ENCODE measurements around the gene NUP42. TPM values are rescaled to one million over a fixed set of nuclear protein-coding genes. Genes with fewer than 3 reads are reported as not detected.
A peak's percentile ranks its signal among the peaks of the same experiment; 100 is the strongest.
"Not testable (repeated sequence)": the region's sequence is repeated elsewhere in the genome, so short reads cannot be mapped to it uniquely, and the experiment has no call there.

NUP42 gene
- total RNA-seq, 1 donor from 2014 or later: 19.7 TPM

DNA sequence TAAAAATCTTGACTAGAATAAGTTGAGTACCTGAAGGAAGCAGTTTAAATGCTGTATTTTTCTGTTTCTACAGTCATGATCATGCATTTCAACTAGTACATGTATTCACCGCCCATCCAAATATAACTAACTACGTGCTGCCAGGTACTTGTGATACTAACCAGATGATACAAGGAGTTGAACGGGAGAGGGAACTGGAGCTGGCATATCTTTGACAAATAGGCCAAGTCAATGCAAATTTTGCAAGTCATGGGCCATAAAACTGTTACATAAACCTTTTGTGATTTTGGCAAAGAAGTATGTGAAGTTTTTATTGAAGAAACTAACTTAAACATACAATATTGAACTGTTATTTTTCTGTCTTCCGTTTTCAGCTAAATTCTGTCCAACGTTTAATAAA lies 14.5 kb downstream of the NUP42 start:
- intact Hi-C loops (cut with DNase I): loop anchor here (5.0 kb wide), 1 partner anchor 51 kb away; the partner anchor contains the start of gene GPNMB
- DNase-seq: no peak
- ATAC-seq (ENCODE audit: poor library complexity): peak; percentile 87

DNA sequence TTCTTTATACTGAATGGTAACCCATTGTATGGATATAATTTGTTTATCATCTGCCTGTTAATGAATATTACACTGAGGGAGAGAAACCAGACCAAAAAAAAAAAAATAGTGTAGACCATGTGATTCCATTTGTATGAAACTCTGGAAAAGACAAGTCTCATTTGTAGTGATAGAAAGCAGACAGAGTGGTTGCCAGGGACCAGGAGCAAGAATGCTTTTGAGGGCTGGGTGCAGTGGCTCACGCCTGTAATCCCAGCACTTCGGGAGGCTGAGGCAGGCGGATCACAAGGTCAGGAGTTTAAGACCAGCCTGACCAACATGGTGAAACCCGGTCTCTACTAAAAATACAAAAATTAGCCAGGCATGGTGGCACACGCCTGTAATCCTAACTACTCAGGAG lies 15.9 kb downstream of the NUP42 start:
- ATAC-seq (ENCODE audit: poor library complexity); DNase-seq: not testable (repeated sequence)
- intact Hi-C loops (cut with DNase I): loop anchor here (5.0 kb wide), 1 partner anchor 50 kb away; the partner anchor contains the start of gene GPNMB

DNA sequence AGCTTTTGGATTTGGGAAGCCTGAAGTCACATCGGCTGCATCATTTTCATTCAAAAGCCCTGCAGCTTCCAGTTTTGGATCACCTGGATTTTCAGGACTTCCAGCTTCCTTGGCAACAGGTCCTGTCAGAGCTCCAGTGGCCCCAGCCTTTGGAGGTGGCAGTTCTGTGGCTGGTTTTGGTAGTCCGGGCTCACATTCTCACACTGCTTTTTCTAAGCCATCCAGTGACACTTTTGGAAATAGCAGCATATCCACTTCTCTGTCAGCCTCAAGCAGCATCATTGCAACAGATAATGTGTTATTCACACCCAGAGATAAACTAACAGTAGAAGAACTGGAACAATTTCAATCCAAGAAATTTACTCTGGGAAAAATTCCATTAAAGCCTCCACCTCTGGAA lies 18.5 kb downstream of the NUP42 start:
- intact Hi-C loops (cut with DNase I): no loop called here
- DNase-seq (no peak), ATAC-seq (ENCODE audit: poor library complexity) (peak; percentile 27)

DNA sequence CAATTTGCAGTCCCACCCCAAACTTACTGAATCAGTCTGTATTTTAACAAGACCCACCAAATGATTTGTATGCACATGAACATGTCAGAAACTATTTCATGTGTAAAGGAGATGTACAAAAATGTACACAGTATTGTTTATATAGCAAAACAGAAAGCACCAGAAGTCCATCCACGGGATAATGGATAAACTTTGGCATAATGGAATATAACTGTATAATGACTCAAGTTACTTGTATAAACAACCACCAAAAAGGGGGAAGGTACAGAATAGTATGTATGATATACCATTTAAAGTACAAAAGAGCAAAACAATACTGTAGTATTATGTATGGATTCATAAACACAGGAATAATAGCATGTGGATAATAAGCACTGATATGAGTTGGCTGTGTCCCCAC lies 22.4 kb downstream of the NUP42 start:
- intact Hi-C loops (cut with DNase I): no loop called here
- no peak for DNase-seq
- no peak for ATAC-seq (ENCODE audit: poor library complexity)

DNA sequence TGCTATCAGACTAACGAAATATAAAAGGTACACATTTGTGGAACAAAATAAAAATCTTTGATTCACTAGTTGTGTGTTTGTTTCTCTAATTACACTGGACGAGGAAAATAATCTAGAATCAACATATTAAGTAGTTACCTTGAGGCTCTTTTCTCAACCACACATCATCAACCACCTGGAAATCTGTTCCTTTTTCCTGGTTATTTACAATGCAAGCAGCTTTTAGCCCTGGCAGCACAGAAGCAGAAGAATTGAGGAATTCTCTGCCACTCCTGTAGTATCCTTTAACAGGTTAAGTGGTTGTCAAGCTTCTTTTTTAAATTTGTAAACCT lies 23.7 kb downstream of the NUP42 start:
- intact Hi-C loops (cut with DNase I): no loop called here

DNA sequence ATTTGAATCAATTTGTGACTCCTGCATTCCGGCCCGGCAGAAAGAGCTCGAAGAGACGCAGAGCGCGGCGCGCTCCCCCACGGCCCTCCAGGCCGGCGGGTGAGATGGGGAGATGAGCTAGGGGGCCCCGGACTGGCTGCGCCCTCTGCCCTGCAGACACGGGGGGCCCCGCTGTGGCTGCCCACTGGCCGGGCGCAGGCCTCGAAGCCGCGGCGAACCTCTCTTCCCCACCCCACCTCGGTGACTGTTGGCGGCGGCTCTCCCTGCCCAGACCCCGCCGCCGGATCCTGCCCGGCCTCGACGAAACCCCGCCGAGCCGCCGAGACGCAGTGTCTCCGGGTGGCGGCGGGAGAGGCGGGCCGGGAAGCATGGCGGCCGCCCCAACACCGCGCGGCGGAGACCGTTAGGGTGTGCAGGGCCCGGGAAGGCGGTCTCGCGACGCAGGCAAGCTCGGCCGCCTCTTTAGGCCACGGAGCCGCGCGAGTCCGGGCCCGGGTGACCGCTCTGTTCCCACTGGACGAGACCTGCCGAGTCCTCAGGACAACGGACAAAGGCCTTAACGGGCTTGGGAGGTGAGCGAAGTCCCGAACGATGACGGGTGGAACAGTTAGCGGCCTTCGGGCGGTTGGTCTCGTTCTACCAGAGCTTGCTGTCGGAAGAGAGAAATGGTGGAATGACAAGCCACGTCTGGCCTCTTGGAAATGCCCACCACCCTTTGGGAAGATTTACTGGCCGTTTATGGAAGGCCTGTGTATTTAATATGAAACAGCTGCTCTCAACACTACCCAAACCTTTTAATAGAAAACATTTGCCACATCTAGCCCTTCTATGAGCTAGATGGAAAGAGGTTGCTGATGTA lies 24.3 kb downstream of the NUP42 start:
- intact Hi-C loops (cut with DNase I): no loop called here
- DNase-seq: peak; percentile 47
- peak; percentile 70 for ATAC-seq (ENCODE audit: poor library complexity)

More for the DNA sequence above, 23.7 kb downstream of the NUP42 start:
- no peak for DNase-seq
- no peak for ATAC-seq (ENCODE audit: poor library complexity)

DNA sequence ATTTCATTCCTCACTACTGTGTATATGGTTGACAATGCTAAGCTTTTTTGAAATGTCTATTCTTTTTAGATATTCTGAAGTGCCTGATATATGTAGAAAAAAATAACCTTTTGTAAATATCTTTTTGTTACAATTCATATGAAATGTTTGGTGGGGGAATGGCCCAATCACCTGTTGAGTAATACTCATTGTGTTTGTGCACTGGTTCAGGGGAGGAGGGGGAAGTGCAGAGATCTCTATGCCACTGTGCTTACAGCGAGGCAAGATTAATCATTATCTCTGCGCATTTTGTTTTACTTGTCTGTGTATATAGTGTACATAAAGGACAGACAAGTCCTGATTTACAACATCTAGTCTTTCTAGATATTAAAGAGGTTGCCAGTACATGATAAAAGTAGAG lies 25.2 kb downstream of the NUP42 start:
- intact Hi-C loops (cut with DNase I): no loop called here
- no peak for DNase-seq
- no peak for ATAC-seq (ENCODE audit: poor library complexity)

DNA sequence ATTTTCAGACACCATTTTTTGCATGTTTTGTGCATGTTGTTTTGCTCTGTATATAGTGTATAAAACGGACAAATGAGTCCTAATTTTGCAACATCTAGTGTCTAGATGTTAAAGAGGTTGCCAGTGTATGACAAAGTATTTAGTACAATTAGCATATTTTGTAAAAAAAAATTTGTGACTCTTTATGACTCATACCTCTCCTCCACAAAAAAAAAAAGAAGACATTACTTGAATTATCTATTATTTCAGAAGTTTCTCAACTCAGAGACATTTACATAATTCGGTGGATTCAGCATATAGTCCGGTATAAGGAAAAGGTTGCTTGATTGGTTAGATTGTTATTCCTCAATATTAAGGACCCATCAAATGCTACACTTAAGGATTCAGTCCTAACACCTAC lies 26.0 kb downstream of the NUP42 start:
- intact Hi-C loops (cut with DNase I): no loop called here
- ATAC-seq (ENCODE audit: poor library complexity) (no peak), DNase-seq (no peak)

DNA sequence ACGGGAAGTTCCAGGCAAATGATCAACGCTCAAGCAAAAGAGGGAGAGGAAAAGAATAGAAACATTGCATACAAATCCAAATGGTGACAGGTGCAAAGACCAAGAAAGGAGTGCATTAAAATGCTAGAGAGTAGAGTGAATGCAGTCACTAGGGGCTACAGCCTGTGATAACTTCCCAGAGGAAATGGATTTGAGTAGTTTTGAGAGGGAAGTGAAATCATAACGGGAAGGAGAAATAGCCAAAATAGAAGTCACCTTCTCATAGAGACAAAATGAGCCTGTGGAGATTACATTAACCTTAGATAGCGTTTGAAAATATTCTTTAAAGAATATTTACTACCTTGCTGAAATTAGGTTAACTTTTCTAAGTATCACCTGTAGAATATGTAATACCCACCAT lies 26.5 kb downstream of the NUP42 start:
- ATAC-seq (ENCODE audit: poor library complexity): no peak
- no peak for DNase-seq
- intact Hi-C loops (cut with DNase I): no loop called here

DNA sequence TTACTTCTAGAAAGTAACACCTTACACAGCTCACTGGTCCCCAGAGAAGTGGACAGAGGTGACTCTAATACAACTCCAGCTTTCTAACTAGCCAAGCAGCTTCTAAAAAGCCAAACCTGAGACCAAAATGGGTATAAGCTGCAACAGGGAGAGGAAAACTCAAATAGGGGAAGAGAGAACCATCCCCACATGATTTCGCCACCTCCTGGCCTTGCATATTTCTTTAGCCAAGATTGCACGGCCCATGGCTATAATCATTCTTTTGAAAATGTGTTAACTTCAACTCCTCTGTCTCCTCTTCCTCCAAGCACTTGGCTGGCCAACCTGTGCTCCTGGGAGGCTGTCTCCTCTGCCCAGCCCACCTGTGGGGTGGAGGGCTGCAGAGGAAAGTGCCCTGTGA lies 28.7 kb downstream of the NUP42 start:
- DNase-seq (no peak), ATAC-seq (ENCODE audit: poor library complexity) (no peak)
- intact Hi-C loops (cut with DNase I): no loop called here

DNA sequence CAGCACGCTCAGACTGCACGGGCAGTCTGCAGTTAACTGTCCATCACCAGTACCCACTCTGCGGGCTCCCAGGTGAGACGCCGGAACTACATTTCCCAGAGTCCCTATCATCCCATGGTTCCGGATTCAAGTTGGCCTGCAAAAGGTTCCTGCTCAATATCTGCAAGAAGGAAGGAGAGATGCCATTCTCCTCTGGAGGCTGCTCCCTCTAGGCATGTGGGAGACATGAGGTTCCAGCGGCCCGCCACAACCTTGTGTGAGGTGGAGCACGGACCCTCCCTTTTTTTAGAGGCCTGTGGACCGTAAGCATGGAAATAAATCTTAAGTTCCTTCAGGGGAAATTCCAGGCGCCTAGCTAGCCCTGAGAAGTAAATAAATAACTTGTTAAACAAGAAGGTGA lies 29.7 kb downstream of the NUP42 start:
- DNase-seq (no peak), ATAC-seq (ENCODE audit: poor library complexity) (no peak)
- intact Hi-C loops (cut with DNase I): no loop called here

DNA sequence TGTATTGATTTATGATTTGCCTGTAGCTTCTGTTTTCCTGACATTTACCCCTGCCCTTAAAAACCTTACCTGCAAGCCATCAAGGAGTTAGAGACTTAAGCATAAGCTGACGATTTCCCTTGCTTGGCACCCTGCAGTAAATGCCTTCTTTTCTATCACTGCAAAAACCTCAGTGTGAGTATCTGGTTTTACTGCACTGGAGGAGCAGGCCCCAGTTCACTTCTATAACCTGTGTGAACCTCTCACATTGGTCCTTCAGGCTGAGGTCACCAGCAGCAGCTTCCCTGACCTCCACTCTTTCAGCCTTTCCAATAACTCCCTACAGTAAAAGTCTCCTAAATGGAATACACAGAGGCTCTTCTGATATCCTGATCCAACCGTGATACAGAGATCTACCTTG lies 30.5 kb downstream of the NUP42 start:
- no peak for DNase-seq
- ATAC-seq (ENCODE audit: poor library complexity): no peak
- intact Hi-C loops (cut with DNase I): no loop called here

DNA sequence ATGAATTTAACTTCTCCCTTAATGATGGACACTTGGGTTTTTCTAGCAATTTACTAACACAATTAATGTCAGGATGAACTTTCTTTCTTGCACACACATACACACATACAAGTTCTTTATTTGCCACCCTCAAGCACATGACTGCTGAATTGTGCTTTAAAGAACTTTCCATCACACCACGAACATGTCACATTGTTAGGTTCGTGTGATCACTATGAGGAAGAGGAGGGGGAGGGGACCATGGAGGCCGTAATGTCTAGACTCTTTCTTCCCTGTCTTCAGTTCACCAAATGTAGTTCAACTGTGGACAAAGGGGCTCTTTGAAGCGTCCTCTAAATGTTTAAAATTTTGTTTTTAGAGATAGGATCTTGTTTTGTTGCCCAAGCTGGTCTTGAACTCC lies 31.0 kb downstream of the NUP42 start:
- DNase-seq (no peak), ATAC-seq (ENCODE audit: poor library complexity) (no peak)
- intact Hi-C loops (cut with DNase I): no loop called here

DNA sequence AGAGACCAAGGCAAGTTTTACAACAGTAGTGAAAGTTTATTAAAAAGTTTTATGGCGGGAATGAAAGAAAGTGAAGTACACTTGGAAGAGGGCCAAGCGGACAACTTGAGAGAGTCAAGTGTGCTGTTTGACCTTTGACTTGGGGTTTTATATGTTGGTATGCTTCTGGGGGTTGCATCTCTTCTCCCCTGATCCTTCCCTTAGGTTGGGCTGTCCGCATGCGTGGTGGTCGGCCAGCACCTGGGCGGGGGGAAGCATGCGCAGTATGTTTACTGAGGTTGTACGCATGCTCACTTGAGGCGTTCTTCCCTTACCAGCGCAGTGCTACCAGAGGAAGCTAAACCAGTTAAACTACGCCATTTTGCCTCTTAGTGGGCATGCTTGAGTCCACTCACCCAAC lies 31.9 kb downstream of the NUP42 start:
- DNase-seq: no peak
- no peak for ATAC-seq (ENCODE audit: poor library complexity)
- intact Hi-C loops (cut with DNase I): no loop called here

DNA sequence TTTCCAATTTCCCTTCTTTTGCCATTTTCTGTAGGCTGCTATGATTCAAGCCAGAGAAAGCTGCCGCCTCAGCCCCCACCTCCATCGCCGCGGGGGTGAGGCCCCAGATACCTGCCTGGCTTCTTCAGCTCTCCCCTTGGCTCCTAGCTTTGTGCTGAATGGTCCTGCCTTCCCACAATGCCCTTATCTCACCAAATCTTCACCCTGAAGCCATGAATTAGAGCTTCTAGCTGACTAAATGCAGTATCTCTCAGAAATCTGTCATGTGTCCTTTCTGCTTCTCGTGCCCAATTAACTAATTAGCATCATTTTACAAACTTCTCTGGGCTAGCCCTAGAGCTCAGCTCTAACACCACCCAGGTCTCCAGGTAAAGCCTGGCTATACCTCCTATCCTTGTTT lies 32.6 kb downstream of the NUP42 start:
- DNase-seq: no peak
- no peak for ATAC-seq (ENCODE audit: poor library complexity)
- intact Hi-C loops (cut with DNase I): no loop called here

DNA sequence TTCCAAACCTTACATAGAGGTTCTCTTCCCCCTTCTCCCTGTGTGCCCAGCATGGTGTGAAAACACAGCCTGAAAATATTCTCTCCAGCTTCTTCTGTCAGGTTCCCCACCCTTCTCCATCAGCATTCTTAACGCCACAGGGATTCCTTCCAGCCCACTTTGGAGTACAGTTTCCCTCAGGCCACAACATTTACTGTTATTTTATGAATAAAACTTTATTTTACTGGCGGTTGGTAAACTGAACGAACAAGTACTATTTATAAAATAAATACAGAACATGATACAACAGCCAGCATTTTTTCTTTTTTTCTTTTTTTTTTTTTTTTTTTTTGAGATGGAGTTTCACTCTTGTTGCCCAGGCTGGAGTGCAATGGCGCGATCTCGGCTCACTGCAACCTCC lies 33.1 kb downstream of the NUP42 start:
- ATAC-seq (ENCODE audit: poor library complexity) (no peak), DNase-seq (no peak)
- intact Hi-C loops (cut with DNase I): no loop called here

DNA sequence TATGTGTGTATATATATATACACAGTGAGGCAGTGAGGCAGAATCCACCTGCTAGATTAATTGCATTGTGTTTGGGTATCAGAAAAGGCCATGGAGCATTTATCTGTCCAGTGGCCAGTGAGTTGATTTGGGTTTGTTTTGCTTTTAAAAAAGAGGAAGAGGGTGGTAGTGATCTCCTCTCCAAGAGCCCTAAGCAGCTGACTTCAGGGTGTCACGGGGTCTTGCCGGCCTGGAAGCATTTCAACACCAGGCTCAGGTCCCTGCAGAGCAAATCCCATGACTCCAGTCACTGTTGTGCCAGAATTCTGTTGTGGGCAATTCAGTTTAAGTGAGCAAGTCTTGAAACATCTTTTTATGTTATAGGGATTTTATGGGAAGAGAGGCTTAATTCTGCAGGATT lies 34.2 kb downstream of the NUP42 start:
- intact Hi-C loops (cut with DNase I): no loop called here
- ATAC-seq (ENCODE audit: poor library complexity): peak; percentile 85
- DNase-seq: peak; percentile 68

DNA sequence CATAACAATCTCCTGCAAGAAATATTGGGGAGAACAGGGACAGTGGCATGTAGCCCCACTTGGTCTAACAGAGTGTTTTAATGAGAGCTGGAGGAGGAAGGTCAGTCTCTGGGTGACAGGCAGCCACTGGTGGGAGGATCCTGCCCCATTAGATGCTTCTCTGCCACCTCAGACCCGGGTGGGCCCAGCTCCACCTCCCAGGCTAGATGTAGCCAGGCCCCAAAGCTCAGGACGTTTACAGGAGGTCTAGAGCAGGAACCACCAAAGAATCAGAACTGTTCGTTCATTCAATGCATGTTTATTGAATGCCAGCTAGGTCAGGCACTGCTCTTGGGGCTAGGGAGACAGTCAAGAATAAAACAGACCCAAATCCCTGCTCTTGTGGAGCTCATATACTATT lies 36.3 kb downstream of the NUP42 start:
- ATAC-seq (ENCODE audit: poor library complexity): no peak
- DNase-seq: no peak
- intact Hi-C loops (cut with DNase I): no loop called here

DNA sequence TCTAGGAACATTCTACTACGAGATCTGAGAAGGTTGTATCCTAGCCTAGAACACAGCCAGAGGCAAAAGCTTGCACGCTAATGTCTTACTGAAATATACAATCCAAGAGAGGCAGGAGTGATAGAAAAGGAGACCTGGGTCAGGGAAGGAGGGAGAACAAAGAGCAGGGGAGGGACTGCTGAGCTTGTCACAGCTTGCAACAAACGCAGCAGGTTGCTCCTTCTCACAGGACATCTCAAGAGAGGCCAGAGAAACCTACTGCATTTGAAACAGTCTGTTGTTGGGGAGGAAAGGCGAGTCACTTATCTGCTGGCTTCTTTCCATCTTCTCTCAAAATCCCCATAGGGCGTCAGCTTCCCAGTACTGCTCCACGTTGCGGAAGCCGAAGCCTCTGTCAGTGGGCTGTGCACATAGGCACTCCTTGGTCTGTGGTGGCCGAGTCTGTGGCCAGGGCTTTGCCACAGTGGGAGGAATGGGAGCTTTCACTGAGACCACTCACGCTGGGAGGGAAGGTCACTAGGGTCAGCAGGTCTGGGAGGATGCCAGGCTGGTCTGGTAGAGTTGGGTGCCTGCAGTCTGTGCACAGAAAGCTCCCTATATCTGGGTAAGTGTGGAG lies 39.0 kb downstream of the NUP42 start:
- ATAC-seq (ENCODE audit: poor library complexity): peak; percentile 34
- intact Hi-C loops (cut with DNase I): no loop called here
- no peak for DNase-seq

DNA sequence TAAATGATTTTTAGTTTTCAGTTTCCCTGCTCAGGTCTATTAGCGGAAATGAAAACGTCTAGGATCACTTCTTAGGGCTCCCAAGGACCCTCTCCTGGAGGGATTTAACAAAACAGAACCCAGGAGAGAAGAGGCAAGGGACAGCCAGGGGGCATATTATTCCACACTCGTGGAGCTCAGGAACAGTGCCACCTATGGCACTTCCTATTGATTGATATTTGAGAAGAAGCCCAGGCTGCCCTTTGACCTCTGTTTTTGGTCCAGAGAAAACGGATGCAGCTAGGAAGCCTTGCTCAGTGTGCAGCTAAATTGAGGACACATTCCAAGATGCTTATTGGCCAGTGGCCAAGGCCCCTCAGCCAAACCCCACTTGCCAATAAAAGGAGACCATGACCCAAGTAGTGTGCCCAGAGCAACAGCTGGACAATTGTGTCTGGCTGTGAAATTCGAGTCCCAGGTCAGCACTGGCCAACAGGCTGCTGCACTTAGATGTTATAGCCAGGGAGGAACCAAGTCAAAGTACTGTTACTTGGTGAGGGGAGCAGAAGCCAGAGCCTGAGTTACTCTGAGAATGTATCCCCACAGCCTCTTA lies 40.7 kb downstream of the NUP42 start:
- no peak for DNase-seq
- ATAC-seq (ENCODE audit: poor library complexity): no peak
- intact Hi-C loops (cut with DNase I): no loop called here
